Activated CD4-positive, alpha-beta memory T cell treated with anti-CD3 and anti-CD28 coated beads, Interleukin-2, amount 10 ng/mL, durations not matched to agents 7 days and 5 days (primary cell): Measurements from ENCODE around the gene IFT22. TPM values are rescaled to one million over a fixed set of nuclear protein-coding genes. Genes with fewer than 3 reads are reported as not detected.
"Not testable (repeated sequence)": the region's sequence is repeated elsewhere in the genome, so short reads cannot be mapped to it uniquely, and the experiment has no call there.

ENCODE experiments used
- CTCF ChIA-PET: fragments of 350-600 bp; sonication (Branson Sonifier 250); formaldehyde crosslinking; loops from one replicate; lab custom pipeline; 2021; ENCODE audit warnings: antibody characterized with exemption, inconsistent platforms; lab: Charles Lee
- POLR2A ChIA-PET: fragments of 350-600 bp; sonication (Branson Sonifier 250); formaldehyde crosslinking; loops from one replicate; lab custom pipeline; 2021; ENCODE audit warnings: antibody characterized with exemption; lab: Charles Lee
- DNase-seq: peaks from one replicate; pipeline ENCODE4 v3.0.0-alpha.2; 2020
- H3K27ac Mint-ChIP-seq: one replicate; pipeline ENCODE4 v1.8.0; 2021; ENCODE audit warnings: mild to moderate bottlenecking, mixed read lengths
- H3K27me3 Mint-ChIP-seq: one replicate; pipeline ENCODE4 v1.8.0; 2021; ENCODE audit warnings: mixed read lengths
- H3K36me3 Mint-ChIP-seq: one replicate; pipeline ENCODE4 v1.8.0; 2021; ENCODE audit warnings: low read depth, mixed read lengths
- H3K4me1 Mint-ChIP-seq: one replicate; pipeline ENCODE4 v1.8.0; 2021; ENCODE audit warnings: mixed read lengths
- H3K4me3 Mint-ChIP-seq: one replicate; pipeline ENCODE4 v1.8.0; 2021; ENCODE audit warnings: mild to moderate bottlenecking, mixed read lengths
- H3K9me3 Mint-ChIP-seq: one replicate; pipeline ENCODE4 v1.8.0; 2021; ENCODE audit warnings: mixed read lengths
- total RNA-seq, 2 experiments: library from RNA; stranded (reverse); gene quantifications; one replicate each; pipeline ENCODE4 v1.2.3, GENCODE V29; 2021

Gene IFT22
- total RNA-seq, 2 experiments from 2014 or later: 5.5 to 6.6 TPM

- Mint-ChIP-seq H3K9me3 (peaks cover 9% of the 10 kb centered on the region), H3K36me3 (peaks cover 16% of the 10 kb centered on the region), H3K4me3 (no peak overlapping the region), H3K27ac (no peak overlapping the region), H3K27me3 (peaks cover 54% of the 10 kb centered on the region), H3K4me1 (peaks cover 3% of the 10 kb centered on the region)
- ChIA-PET POLR2A (no interaction called here), CTCF (no interaction called here)
- DNase-seq: no peak
These were observed 18.9 kb downstream of the IFT22 start for GRCh38 chr7:101302641-101303101.

DNA sequence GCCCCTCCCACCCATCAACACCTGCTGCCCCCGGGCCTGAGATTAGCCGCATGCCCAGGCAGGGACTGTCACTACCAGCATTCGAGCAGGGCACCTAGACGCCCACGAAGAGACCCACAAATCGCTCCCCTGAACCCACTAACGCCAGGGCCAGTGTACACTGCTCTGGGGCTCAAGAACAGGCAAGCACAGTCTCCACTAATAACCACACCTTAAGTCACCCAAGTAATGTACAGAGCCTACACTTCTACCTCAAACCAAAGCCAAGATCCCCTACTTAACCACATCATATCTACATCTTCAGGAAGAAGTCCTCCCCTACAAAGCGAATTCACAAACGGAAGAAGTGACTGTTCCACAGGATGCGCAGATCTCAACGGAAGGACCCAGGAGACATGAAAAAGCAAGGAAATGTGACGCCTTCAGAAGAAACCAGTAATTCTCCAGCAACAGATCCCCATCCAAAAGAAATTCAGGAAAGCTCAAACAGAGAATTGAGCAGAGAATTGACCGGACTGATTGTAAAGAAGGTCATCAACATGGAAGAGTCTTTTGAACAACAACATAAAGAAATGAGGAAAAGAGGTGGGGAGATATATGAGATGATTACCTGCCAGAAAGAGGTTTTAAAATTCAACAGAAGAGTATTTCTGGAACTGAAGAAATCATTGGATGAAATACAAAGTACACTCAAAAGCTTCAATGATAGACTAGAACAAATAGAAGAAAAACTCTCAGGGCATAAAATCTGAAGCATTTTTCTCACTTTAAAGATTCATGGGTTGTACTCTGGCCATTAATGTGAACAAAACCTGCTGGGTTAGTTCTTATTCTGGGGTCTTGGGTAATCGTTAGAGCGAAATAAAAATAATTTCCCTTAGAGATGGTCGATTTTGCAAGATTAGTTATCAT, 20.9 kb downstream of the IFT22 start:
- H3K9me3 Mint-ChIP-seq: peaks cover 9% of the 10 kb centered on the region
- peaks cover 54% of the 10 kb centered on the region for H3K27me3 Mint-ChIP-seq
- H3K4me3 Mint-ChIP-seq: no peak overlapping the region
- H3K36me3 Mint-ChIP-seq: peaks cover 13% of the 10 kb centered on the region
- H3K4me1 Mint-ChIP-seq: peaks cover 3% of the 10 kb centered on the region
- no peak for DNase-seq
- POLR2A ChIA-PET: interaction anchor here (1.1 kb wide), 1 partner anchor 108 kb away, joined by 3 read pairs; no protein-coding TSS in a partner anchor
- H3K27ac Mint-ChIP-seq: no peak overlapping the region
- CTCF ChIA-PET: interaction anchor here (1.2 kb wide), 1 partner anchor 9 kb away, joined by 5 read pairs; no protein-coding TSS in a partner anchor

DNA sequence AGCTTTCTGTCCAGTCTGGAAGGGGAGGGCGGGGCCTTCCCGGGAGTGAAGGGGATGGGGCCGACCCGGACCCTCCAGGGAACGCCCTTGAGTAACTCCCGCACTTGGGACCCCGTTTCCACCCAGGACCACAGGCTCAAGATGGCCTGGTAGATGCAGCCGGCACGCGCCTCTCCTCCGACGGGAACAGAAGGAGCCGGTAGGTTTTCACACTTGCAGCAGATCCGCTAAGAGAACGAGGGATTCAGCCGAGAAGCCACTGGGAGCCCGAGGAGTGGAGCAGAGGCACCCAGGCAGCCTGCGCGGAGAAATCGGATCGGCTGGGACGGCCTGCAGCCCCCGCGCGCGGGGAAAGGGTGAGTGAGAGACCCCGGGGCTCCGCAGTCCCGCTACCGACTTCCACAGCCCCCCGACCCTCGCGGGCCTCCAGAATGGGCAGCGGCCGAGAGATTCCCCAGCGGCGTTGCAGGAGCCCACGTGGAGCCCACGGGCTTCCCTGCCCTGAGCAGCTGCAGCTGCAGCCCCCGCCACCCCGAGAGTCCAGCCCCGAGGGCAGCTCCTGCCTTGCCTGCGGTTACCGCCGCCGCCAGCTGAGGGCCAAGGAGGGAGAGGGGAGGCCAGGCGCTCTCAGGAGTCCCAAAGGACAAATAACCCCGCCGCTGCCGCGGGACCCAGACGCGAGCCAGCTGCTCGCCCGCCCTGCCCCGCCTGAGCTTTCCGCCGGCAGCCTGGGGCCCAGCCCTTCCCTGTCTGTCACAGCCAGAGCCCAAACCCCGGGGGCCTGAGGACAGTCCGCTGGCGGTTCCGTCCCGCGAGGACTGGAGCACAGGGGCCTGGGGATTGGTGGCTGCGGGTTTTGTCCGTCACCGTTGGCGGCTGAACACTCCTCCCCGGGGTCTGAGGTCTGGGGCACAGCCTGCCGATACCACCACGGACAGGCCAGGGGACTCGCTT, 21.8 kb downstream of the IFT22 start:
- Mint-ChIP-seq H3K27ac (no peak overlapping the region), H3K4me3 (no peak overlapping the region), H3K36me3 (peaks cover 13% of the 10 kb centered on the region), H3K4me1 (peaks cover 3% of the 10 kb centered on the region), H3K27me3 (peaks cover 58% of the 10 kb centered on the region), H3K9me3 (peaks cover 9% of the 10 kb centered on the region)
- POLR2A ChIA-PET: interaction anchor here (1.1 kb wide), 1 partner anchor 107 kb away, joined by 3 read pairs; no protein-coding TSS in a partner anchor
- CTCF ChIA-PET: no interaction called here
- no peak for DNase-seq

DNA sequence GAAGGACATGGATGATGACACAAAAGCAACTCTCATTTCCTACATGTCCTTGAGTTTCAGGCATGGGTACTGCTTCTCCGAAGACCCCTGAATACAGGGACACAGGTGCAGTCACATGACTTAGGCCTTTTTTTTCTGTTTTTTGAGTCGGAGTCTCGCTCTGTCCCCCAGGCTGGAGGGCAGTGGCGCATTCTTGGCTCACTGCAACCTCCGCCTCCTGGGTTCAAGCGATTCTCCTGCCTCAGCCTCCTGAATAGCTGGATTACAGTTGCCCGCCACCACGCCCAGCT, 26.8 kb downstream of the IFT22 start:
- Mint-ChIP-seq H3K36me3 (no peaks in the 10 kb centered on the region), H3K4me3 (no peak overlapping the region), H3K27ac (no peak overlapping the region), H3K4me1 (peaks cover 9% of the 10 kb centered on the region), H3K9me3 (no peaks in the 10 kb centered on the region), H3K27me3 (peaks cover 47% of the 10 kb centered on the region)
- CTCF ChIA-PET: interaction anchor here (1.5 kb wide), 1 partner anchor 21 kb away, joined by 5 read pairs; no protein-coding TSS in a partner anchor
- DNase-seq: no peak
- POLR2A ChIA-PET: interaction anchor here (0.6 kb wide), 1 partner anchor 154 kb away, joined by 3 read pairs; no protein-coding TSS in a partner anchor

DNA sequence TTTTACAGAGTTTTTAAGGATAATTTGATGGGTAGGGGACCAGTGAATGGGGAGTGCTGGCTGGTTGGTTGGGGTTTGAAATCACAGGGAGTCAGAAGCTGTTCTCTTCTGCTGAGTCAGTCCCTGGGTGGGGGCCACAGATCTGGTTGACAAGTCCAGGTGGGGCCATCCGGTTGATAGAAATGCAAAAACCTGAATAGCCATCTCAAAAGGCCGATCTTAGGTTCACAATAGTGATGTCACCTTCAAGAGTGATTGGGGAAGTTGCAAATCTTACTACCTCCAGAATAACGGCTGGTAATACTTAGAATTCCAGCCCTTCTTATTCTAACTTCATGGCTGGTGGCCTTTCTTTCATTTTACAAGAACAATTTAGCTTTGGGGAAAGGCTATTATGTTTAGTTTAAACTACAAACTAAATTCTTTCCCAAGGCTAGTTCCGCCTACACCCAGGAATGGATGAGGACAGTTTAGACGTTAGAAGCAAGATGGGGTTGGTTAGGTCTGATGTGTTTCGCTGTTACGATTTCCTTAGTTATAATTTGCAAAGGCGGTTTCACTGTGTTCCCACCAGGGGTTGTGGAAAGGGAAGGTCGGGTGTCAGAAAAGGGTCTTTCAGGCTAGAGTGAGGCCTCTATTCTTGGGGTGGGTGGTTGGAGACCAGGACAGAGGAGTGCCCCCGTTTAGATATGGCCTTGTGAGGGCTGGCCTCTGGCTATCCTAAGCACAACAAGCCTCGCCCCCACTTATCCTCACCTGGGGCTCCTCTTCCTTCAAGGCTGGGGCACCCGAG, 27.4 kb downstream of the IFT22 start:
- ChIA-PET POLR2A (interaction anchor here (0.6 kb wide), 1 partner anchor 153 kb away, joined by 3 read pairs; no protein-coding TSS in a partner anchor), CTCF (interaction anchor here (0.6 to 1.8 kb wide), 3 partner anchors 11 to 1768 kb away, joined by 3 to 10 read pairs (median 5); no protein-coding TSS in a partner anchor)
- Mint-ChIP-seq H3K27me3 (peaks cover 43% of the 10 kb centered on the region), H3K4me1 (peaks cover 11% of the 10 kb centered on the region), H3K4me3 (no peak overlapping the region), H3K27ac (no peak overlapping the region), H3K9me3 (no peaks in the 10 kb centered on the region), H3K36me3 (no peaks in the 10 kb centered on the region)
- no peak for DNase-seq

DNA sequence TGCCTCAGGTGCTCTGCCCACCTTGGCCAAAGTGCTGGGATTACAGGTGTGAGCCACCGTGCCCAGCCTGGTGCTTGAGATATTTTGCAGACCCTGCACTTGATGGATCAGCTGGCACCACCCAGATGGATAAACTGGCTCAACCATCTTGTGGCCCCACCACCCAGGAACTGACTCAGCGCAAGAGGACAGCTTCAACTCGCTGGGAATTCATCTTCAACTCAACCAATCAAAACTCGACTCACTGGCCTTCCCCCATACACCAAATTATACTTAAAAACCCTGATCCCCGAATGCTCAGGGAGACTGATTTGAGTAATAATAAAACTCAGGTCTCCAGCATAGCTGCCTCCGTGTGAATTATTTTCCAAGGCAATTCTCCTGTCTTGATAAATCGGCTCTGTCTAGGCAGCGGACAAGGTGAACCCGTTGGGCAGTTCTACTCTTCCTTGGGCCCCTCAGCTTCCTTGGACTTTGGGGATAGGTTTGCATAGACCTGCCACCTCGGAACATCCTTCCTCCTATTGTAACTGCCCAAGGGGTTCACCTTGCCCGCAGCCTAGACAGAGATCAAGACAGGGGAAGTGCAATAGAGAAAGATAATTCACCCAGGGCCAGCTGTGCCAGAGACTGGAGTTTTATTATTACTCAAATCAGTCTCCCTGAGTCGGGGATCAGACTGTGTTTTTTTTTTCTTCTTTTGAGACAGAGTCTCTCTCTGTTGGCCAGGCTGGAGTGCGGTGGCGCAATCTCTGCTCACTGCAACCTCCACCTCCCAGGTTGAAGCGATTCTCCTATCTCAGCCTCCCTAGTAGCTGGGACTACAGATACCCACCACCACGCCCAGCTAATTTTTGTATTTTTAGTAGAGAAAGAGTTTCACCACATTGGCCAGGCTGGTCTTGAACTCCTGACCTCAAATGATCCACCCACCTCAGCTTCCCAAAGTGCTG, 28.3 kb downstream of the IFT22 start:
- POLR2A ChIA-PET, H3K4me3 Mint-ChIP-seq, H3K9me3 Mint-ChIP-seq, H3K27ac Mint-ChIP-seq, H3K36me3 Mint-ChIP-seq, DNase-seq: not testable (repeated sequence)
- Mint-ChIP-seq H3K4me1 (peaks cover 11% of the 10 kb centered on the region), H3K27me3 (peaks cover 38% of the 10 kb centered on the region)
- CTCF ChIA-PET: interaction anchor here (0.6 to 1.8 kb wide), 5 partner anchors 11 to 190 kb away, joined by 3 to 10 read pairs (median 4); partner anchors contain the start of gene ZNHIT1

DNA sequence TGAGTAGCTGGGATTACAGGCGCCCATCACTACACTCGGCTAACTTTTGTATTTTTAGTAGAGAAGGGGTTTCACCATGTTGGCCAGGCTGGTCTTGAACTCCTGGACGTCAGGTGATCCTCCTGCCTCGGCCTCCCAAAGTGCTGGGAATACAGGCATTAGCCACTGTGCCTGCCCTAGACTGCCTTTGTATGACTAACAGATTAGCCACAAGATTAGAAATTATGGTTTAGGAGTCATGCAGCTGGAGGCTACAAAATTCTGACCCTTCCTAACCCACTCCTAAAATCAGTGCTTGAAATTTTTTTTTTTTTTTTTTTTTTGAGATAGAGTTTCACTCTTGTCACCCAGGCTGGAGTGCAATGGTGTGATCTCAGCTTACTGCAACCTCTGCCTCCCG, 29.0 kb downstream of the IFT22 start:
- DNase-seq, POLR2A ChIA-PET, H3K4me3 Mint-ChIP-seq, H3K36me3 Mint-ChIP-seq, H3K9me3 Mint-ChIP-seq, H3K27ac Mint-ChIP-seq: not testable (repeated sequence)
- H3K4me1 Mint-ChIP-seq: peaks cover 11% of the 10 kb centered on the region
- CTCF ChIA-PET: interaction anchor here (0.6 to 1.8 kb wide), 5 partner anchors 10 to 191 kb away, joined by 3 to 10 read pairs (median 3); partner anchors contain the start of gene ZNHIT1
- H3K27me3 Mint-ChIP-seq: peaks cover 34% of the 10 kb centered on the region

- ChIA-PET POLR2A (interaction anchor here (1.3 kb wide), 1 partner anchor 10 kb away, joined by 4 read pairs; no protein-coding TSS in a partner anchor), CTCF (interaction anchor here (0.6 to 2.2 kb wide), 23 partner anchors 8 to 1314 kb away, joined by 3 to 11 read pairs (median 4); partner anchors contain the start of genes AZGP1, IFT22 and ZNHIT1)
- H3K9me3 Mint-ChIP-seq, H3K36me3 Mint-ChIP-seq, H3K4me3 Mint-ChIP-seq, H3K27ac Mint-ChIP-seq: not testable (repeated sequence)
- DNase-seq: peak; percentile 63
- peaks cover 20% of the 10 kb centered on the region for H3K4me1 Mint-ChIP-seq
- H3K27me3 Mint-ChIP-seq: peaks cover 25% of the 10 kb centered on the region
These were observed 31.2 kb downstream of the IFT22 start for GRCh38 chr7:101290186-101291037.

DNA sequence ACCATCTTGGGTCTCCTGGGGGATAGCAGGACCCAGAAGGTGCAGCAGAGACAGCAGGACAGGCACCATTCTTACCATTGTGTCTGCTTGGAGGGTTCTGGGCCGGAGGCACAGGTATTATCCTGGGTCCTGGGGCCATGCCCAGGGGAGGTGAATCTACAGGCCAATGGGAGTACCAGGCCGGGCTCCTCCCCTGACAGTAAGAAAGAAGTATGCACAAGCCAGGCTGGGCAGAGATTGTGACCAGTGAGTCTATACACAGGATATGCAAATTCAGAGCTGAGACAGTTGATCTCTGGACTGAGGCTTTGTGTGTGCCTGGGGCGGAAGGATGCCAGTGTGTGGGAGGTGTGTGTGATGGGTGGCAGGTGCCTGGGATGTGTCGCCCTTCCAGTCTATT, 31.9 kb downstream of the IFT22 start:
- H3K27me3 Mint-ChIP-seq: peaks cover 22% of the 10 kb centered on the region
- H3K9me3 Mint-ChIP-seq, DNase-seq, POLR2A ChIA-PET, H3K27ac Mint-ChIP-seq, H3K36me3 Mint-ChIP-seq, H3K4me3 Mint-ChIP-seq: not testable (repeated sequence)
- peaks cover 20% of the 10 kb centered on the region for H3K4me1 Mint-ChIP-seq
- CTCF ChIA-PET: interaction anchor here (0.9 to 2.2 kb wide), 4 partner anchors 32 to 145 kb away, joined by 4 to 11 read pairs (median 6); partner anchors contain the start of genes IFT22 and ZNHIT1

DNA sequence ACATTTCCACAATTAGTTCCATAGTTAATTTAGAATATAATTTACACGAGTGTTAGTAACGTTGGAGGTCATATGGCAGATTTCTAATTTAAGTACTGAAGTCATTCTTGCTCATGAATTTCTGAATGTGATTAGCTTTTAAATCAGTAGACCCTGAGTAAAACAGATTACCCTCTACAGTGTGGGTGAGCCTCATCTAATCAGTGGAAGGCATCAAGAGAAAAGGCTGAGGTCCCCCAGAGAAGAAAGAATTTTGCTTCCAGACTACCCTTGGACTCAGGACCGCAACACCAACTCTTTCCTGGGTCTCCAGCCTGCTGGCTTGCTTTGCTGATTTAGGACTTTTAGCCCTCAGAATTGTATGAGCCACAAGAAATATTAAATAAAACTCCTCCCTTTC, 33.2 kb downstream of the IFT22 start:
- no peak overlapping the region for H3K4me3 Mint-ChIP-seq
- no peaks in the 10 kb centered on the region for H3K36me3 Mint-ChIP-seq
- no peaks in the 10 kb centered on the region for H3K9me3 Mint-ChIP-seq
- H3K27ac Mint-ChIP-seq: no peak overlapping the region
- DNase-seq: no peak
- ChIA-PET CTCF (no interaction called here), POLR2A (no interaction called here)
- H3K27me3 Mint-ChIP-seq: peaks cover 19% of the 10 kb centered on the region
- peaks cover 20% of the 10 kb centered on the region for H3K4me1 Mint-ChIP-seq
